IMR-90 (cell line): Measurements from ENCODE around the gene SLC16A8. TPM values are rescaled to one million over a fixed set of nuclear protein-coding genes. Genes with fewer than 3 reads are reported as not detected.

Experiments used
- ATAC-seq: fragments of 200-7000 bp; cut with Tn5 transposase; 2 replicates; pipeline ENCODE4 v1.9.1; 2020; ENCODE audit warnings: low read depth, mild to moderate bottlenecking, moderate library complexity
- BruUV-seq: library from RNA; stranded (reverse); fragments of 400-500 nt; replicated peaks from 2 replicates; lab custom pipeline; 2021; lab: Mats Ljungman, UMichigan
- CTCF ChIA-PET: fragments of 300-600 bp; formaldehyde crosslinking; extraction: SDS; loops from one replicate; lab custom pipeline; 2021; ENCODE audit warnings: antibody characterized with exemption; lab: Yijun Ruan, JAX
- POLR2A ChIA-PET: fragments of 300-600 bp; sonication (Branson Sonifier 250); formaldehyde crosslinking; loops from one replicate; lab custom pipeline; 2022; ENCODE audit warnings: antibody characterized with exemption; ENCODE audit not compliant: unreplicated experiment; lab: Charles Lee
- DNase-seq: peaks from one replicate; pipeline ENCODE4 v3.0.0; 2013
- H2AFZ ChIP-seq: replicated peaks from 2 replicates; pipeline ENCODE3; 2013; ENCODE audit warnings: low read length, mild to moderate bottlenecking; ENCODE audit not compliant: poor library complexity
- H2AK5ac ChIP-seq: 2 replicates; pipeline ENCODE4 v1.6.1; 2013; ENCODE audit warnings: low read depth, low read length, inconsistent platforms
- H2AK9ac ChIP-seq: replicated peaks from 2 replicates; pipeline ENCODE3; 2013; ENCODE audit warnings: mild to moderate bottlenecking, low read depth, low read length, moderate library complexity; ENCODE audit not compliant: poor library complexity
- H2BK120ac ChIP-seq: 2 replicates; pipeline ENCODE4 v1.6.1; 2013; ENCODE audit warnings: low read depth, low read length, inconsistent platforms
- H2BK15ac ChIP-seq: 3 replicates; pipeline ENCODE4 v1.6.1; 2013; ENCODE audit warnings: low read depth, low read length, inconsistent platforms
- H2BK20ac ChIP-seq: 2 replicates; pipeline ENCODE4 v1.6.1; 2013; ENCODE audit warnings: low read depth, mild to moderate bottlenecking, inconsistent platforms, low read length, moderate library complexity
- H2BK5ac ChIP-seq: 2 replicates; pipeline ENCODE4 v1.6.1; 2013; ENCODE audit warnings: mild to moderate bottlenecking, low read depth, low read length, inconsistent platforms; ENCODE audit not compliant: poor library complexity, severe bottlenecking
- H3K14ac ChIP-seq: replicated peaks from 2 replicates; pipeline ENCODE4 v1.6.1; 2013; ENCODE audit warnings: low read depth, low read length, inconsistent platforms
- H3K18ac ChIP-seq: 2 replicates; pipeline ENCODE4 v1.6.1; 2013; ENCODE audit warnings: low read depth, low read length, control low read depth
- H3K23ac ChIP-seq: 2 replicates; pipeline ENCODE4 v1.6.1; 2013; ENCODE audit warnings: low read depth, low read length, inconsistent platforms
- H3K27ac ChIP-seq: 2 replicates; pipeline ENCODE4 v1.5.1; 2013; ENCODE audit warnings: mild to moderate bottlenecking, control low read depth, low read length; ENCODE audit not compliant: insufficient read depth
- H3K27me3 ChIP-seq: 2 replicates; pipeline ENCODE4 v1.6.1; 2013; ENCODE audit warnings: low read length; ENCODE audit not compliant: control insufficient read depth, insufficient read depth
- H3K36me3 ChIP-seq: 2 replicates; pipeline ENCODE4 v1.6.1; 2013; ENCODE audit warnings: low read length, mixed read lengths; ENCODE audit not compliant: control insufficient read depth, insufficient read depth
- H3K4ac ChIP-seq: 2 replicates; pipeline ENCODE4 v1.6.1; 2013; ENCODE audit warnings: low read depth, low read length, inconsistent platforms
- H3K4me1 ChIP-seq: 2 replicates; pipeline ENCODE4 v1.6.1; 2013; ENCODE audit warnings: low read length, mixed read lengths; ENCODE audit not compliant: control insufficient read depth, insufficient read depth
- H3K4me2 ChIP-seq: 2 replicates; pipeline ENCODE4 v1.6.1; 2013; ENCODE audit warnings: low read depth, mild to moderate bottlenecking, control low read depth, low read length, moderate library complexity
- H3K4me3 ChIP-seq: 2 replicates; pipeline ENCODE4 v1.5.1; 2013; ENCODE audit warnings: low read depth, mild to moderate bottlenecking, control low read depth, low read length, moderate library complexity; ENCODE audit not compliant: insufficient read depth
- H3K56ac ChIP-seq: 2 replicates; pipeline ENCODE4 v1.6.1; 2013; ENCODE audit warnings: low read length, inconsistent platforms; ENCODE audit not compliant: insufficient read depth; ENCODE audit errors: extremely low read depth
- H3K79me1 ChIP-seq, 2 experiments: 2 replicates each; pipeline ENCODE4 v1.6.1; 2013; ENCODE audit warnings: low read length in 2 of 2, inconsistent platforms in 1 of 2, low read depth in 1 of 2
- H3K9ac ChIP-seq: 2 replicates; pipeline ENCODE4 v1.6.1; 2013; ENCODE audit warnings: low read depth, low read length, control low read depth
- H3K9me1 ChIP-seq: 2 replicates; pipeline ENCODE4 v1.6.1; 2013; ENCODE audit warnings: low read length, inconsistent platforms; ENCODE audit not compliant: insufficient read depth
- H3K9me3 ChIP-seq: 2 replicates; pipeline ENCODE4 v1.6.1; 2013; ENCODE audit warnings: low read length; ENCODE audit not compliant: control insufficient read depth, insufficient read depth
- H4K20me1 ChIP-seq: 2 replicates; pipeline ENCODE4 v1.6.1; 2013; ENCODE audit warnings: low read length, inconsistent platforms; ENCODE audit not compliant: insufficient read depth
- H4K5ac ChIP-seq: 2 replicates; pipeline ENCODE4 v1.6.1; 2013; ENCODE audit warnings: mild to moderate bottlenecking, low read depth, low read length, control low read depth
- H4K8ac ChIP-seq, 2 experiments: 2 replicates each; pipeline ENCODE4 v1.6.1; 2013; ENCODE audit warnings: low read depth in 2 of 2, low read length in 2 of 2, control low read depth in 1 of 2, inconsistent platforms in 1 of 2
- H4K91ac ChIP-seq: 2 replicates; pipeline ENCODE4 v1.6.1; 2013; ENCODE audit warnings: low read depth, low read length, inconsistent platforms; ENCODE audit not compliant: insufficient read depth
- BHLHE40 ChIP-seq: fragments of 150-350 bp; IDR thresholded peaks from 2 replicates; pipeline ENCODE4 v1.6.1; 2016; ENCODE audit warnings: mild to moderate bottlenecking, low read depth, low read length
- CEBPB ChIP-seq: IDR thresholded peaks from 2 replicates; pipeline ENCODE4 v1.6.1; 2012; ENCODE audit warnings: low read depth, low read length, improper control_type of control experiment
- MAFK ChIP-seq: IDR thresholded peaks from 2 replicates; pipeline ENCODE4 v1.6.1; 2012; ENCODE audit warnings: low read depth, low read length, improper control_type of control experiment
- MAZ ChIP-seq: IDR thresholded peaks from 2 replicates; pipeline ENCODE4 v1.6.1; 2012; ENCODE audit warnings: low read depth, mild to moderate bottlenecking, low read length, improper control_type of control experiment, moderate library complexity, borderline replicate concordance
- MXI1 ChIP-seq: IDR thresholded peaks from 2 replicates; pipeline ENCODE4 v1.6.1; 2012; ENCODE audit warnings: low read depth, mild to moderate bottlenecking, low read length, moderate library complexity, borderline replicate concordance
- POLR2A ChIP-seq: IDR thresholded peaks from 2 replicates; pipeline ENCODE4 v1.6.1; 2012; ENCODE audit warnings: mild to moderate bottlenecking, low read depth, low read length
- RAD21 ChIP-seq: IDR thresholded peaks from 2 replicates; pipeline ENCODE4 v1.6.1; 2012; ENCODE audit warnings: low read length, improper control_type of control experiment
- RCOR1 ChIP-seq: IDR thresholded peaks from 2 replicates; pipeline ENCODE4 v1.6.1; 2012; ENCODE audit warnings: mild to moderate bottlenecking, low read length, improper control_type of control experiment; ENCODE audit not compliant: insufficient replicate concordance
- RFX5 ChIP-seq: IDR thresholded peaks from 2 replicates; pipeline ENCODE4 v1.8.0; 2012; ENCODE audit warnings: low read depth, mild to moderate bottlenecking, low read length, moderate library complexity
- WGBS, 2 experiments: methylation state at CpG; one replicate each; pipeline versions ENCODE4 v1.1.5 to v1.1.7; 2013; ENCODE audit warnings: missing lambda C conversion rate in 2 of 2; ENCODE audit not compliant: insufficient read length in 1 of 2; ENCODE audit errors: extremely low coverage in 2 of 2; 5-methylcytosine and 5-hydroxymethylcytosine counted together
- dilution Hi-C: fragments of 300-500 bp; cut with HindIII; formaldehyde crosslinking; loops from one replicate; pipeline ENCODE4 v1.14.3; 2018; ENCODE audit warnings: low sequenced_read_pairs; ENCODE audit not compliant: unreplicated experiment
- in situ Hi-C: fragments of 300-500 bp; cut with MboI; formaldehyde crosslinking; loops from 3 replicates; pipeline ENCODE4 v1.14.3; 2019; ENCODE audit warnings: low sequenced_read_pairs, inconsistent platforms, mixed read lengths
- intact Hi-C: fragments of 100-400 bp; cut with micrococcal nuclease; formaldehyde crosslinking; loops from 2 replicates; pipeline ENCODE4 v1.10.0; 2022
- polyA plus RNA-seq, 3 experiments: library from polyadenylated mRNA; depleted of rRNA; stranded (reverse); fragments of >200 nt; gene quantifications; 2 replicates each; pipeline ENCODE4 v1.2.3, GENCODE V29; 2012; ENCODE audit warnings: low replicate concordance in 1 of 3
- total RNA-seq: library from RNA; depleted of rRNA; stranded (reverse); fragments of >200 nt; gene quantifications from 2 replicates; pipeline ENCODE4 v1.2.3, GENCODE V29; 2012
- TF ChIP-seq, protein P1 (sequence below): fragments of 150-350 bp; IDR thresholded peaks from 2 replicates; pipeline ENCODE4 v1.6.1; 2017; ENCODE audit warnings: mild to moderate bottlenecking, antibody characterized with exemption, low read length, low read depth
- TF ChIP-seq, protein P2 (sequence below): fragments of 150-350 bp; IDR thresholded peaks from 2 replicates; pipeline ENCODE4 v1.6.1; 2016; ENCODE audit warnings: low read depth, mild to moderate bottlenecking, low read length, moderate library complexity, borderline replicate concordance

Gene SLC16A8
- total and polyA plus RNA-seq, 2 of the 4 experiments (the other 2 are of a cell fraction), result not detected

DNA sequence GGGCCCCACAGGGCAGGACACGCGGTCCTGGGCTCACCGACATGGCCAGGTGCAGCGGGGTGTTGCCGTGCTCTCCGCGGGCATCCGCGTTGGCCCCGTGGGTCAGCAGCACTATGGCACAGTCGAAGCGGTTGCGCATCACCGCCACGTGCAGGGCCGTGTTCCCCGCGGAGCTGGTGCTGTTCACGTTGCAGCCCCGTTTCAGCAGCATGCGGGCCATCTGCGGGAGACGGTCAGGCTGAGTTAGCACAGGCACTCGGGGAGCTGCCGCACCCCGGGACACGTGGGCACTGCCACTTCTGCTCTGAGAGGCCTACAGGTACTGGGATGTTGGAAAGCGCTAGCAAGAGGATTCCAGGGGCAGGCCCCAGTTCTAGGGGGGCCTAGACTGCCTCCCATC lies 48.8 kb upstream of the SLC16A8 start:
- intact Hi-C loops, result no loop called here
- Histone ChIP-seq H2AK9ac (no peak overlapping the region), H3K9me3 (no peaks in the 10 kb centered on the region), H4K5ac (no peak overlapping the region), H3K9ac (no peak overlapping the region), H3K79me1 (no peaks in the 10 kb centered on the region), H4K20me1 (no peaks in the 10 kb centered on the region), H3K18ac (no peak overlapping the region), H4K8ac (no peak overlapping the region), H2BK5ac (no peak overlapping the region), H4K91ac (no peak overlapping the region), H2AFZ (no peak overlapping the region), H2BK120ac (no peak overlapping the region), H3K23ac (no peak overlapping the region), H3K14ac (no peak overlapping the region), H2AK5ac (no peak overlapping the region), H3K27me3 (no peaks in the 10 kb centered on the region), H3K9me1 (peaks cover 2% of the 10 kb centered on the region; the same call in 1 of the 2 replicates), H2BK15ac (no peak overlapping the region), H3K4me3 (no peak overlapping the region), H3K4me2 (no peak overlapping the region), H3K4ac (no peak overlapping the region), H3K4me1 (peaks cover 2% of the 10 kb centered on the region), H3K27ac (no peak overlapping the region), H2BK20ac (no peak overlapping the region), H3K56ac (no peak overlapping the region), H3K36me3 (no peaks in the 10 kb centered on the region)
- CTCF ChIA-PET, result no interaction called here
- DNase-seq, result no peak
- in situ Hi-C loops, result no loop called here
- 90% methylated on average over 22 of the region's 28 CpGs; no CpG with 5 or more reads in 1 of the 2 experiments for WGBS, 2 experiments
- dilution Hi-C loops, result no loop called here
- no peak for ATAC-seq
- POLR2A ChIA-PET, result no interaction called here
- BruUV-seq, result no TSS peak
- TF ChIP-seq POLR2A, result no peak
- TF ChIP-seq MAZ, result no peak
- TF ChIP-seq CEBPB, result no peak
- no peak for TF ChIP-seq RCOR1
- no peak for TF ChIP-seq MXI1
- TF ChIP-seq MAFK, result no peak
- no peak for TF ChIP-seq BHLHE40
- no peak for TF ChIP-seq RAD21
- TF ChIP-seq, protein P1, sequence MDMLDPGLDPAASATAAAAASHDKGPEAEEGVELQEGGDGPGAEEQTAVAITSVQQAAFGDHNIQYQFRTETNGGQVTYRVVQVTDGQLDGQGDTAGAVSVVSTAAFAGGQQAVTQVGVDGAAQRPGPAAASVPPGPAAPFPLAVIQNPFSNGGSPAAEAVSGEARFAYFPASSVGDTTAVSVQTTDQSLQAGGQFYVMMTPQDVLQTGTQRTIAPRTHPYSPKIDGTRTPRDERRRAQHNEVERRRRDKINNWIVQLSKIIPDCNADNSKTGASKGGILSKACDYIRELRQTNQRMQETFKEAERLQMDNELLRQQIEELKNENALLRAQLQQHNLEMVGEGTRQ, result no peak
- TF ChIP-seq, protein P2, sequence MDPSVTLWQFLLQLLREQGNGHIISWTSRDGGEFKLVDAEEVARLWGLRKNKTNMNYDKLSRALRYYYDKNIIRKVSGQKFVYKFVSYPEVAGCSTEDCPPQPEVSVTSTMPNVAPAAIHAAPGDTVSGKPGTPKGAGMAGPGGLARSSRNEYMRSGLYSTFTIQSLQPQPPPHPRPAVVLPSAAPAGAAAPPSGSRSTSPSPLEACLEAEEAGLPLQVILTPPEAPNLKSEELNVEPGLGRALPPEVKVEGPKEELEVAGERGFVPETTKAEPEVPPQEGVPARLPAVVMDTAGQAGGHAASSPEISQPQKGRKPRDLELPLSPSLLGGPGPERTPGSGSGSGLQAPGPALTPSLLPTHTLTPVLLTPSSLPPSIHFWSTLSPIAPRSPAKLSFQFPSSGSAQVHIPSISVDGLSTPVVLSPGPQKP, result no peak
- no peak for TF ChIP-seq RFX5
